SK-N-MC (cell line): ENCODE measurements around the gene RASSF8.

Source experiments
- EZH2 ChIP-seq: fragments of 200-600 bp; sonication (generic); IDR thresholded peaks from one replicate; pipeline ENCODE4 v1.6.1; 2017; ENCODE audit warnings: antibody characterized with exemption
- FOXP2 ChIP-seq: optimal IDR thresholded peaks from 2 replicates; pipeline ENCODE3; 2011; ENCODE audit warnings: mild to moderate bottlenecking, moderate library complexity; ENCODE audit not compliant: insufficient read depth; ENCODE audit errors: extremely low read length, control extremely low read depth
- POLR2AphosphoS5 ChIP-seq: IDR thresholded peaks from 2 replicates; pipeline ENCODE4 v1.6.1; 2012; ENCODE audit warnings: mild to moderate bottlenecking, low read depth, low read length, borderline replicate concordance

DNA sequence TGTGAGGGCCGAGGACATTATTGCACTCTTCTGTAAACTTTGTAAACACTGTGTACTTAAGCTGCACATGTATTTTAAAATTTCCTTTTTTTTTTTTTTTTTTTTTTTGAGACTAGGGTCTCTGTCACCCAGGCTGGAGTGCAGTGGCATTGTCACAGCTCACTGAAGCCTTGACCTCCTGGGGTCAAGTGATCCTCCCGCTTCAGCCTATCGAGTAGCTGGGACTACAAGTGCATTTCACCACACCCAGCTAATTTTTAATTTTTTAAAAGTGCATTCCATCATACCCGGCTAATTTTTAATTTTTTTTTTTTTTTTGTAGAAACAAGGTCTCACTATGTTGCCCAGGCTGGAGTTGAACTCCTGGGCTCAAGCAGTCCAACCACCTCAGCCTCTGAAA, 42.4 kb downstream of the RASSF8 start:
- TF ChIP-seq POLR2AphosphoS5 (no peak), EZH2 (no peak), FOXP2 (no peak)
